Ishikawa (cell line): ENCODE data around the gene RAB11FIP5.

Source experiments
- CEBPB ChIP-seq: IDR thresholded peaks from 2 replicates; pipeline ENCODE4 v1.6.1; 2012
- CREB1 ChIP-seq: IDR thresholded peaks from 2 replicates; pipeline ENCODE4 v1.6.1; 2012; ENCODE audit warnings: low read depth
- EGR1 ChIP-seq: IDR thresholded peaks from 2 replicates; pipeline ENCODE4 v1.6.1; 2012
- EP300 ChIP-seq: IDR thresholded peaks from 2 replicates; pipeline ENCODE4 v1.6.1; 2012; ENCODE audit warnings: borderline replicate concordance
- FOXM1 ChIP-seq: IDR thresholded peaks from 2 replicates; pipeline ENCODE4 v1.6.1; 2012; ENCODE audit warnings: low read depth, borderline replicate concordance
- RAD21 ChIP-seq: IDR thresholded peaks from 2 replicates; pipeline ENCODE4 v1.6.1; 2012; ENCODE audit warnings: low read depth
- REST ChIP-seq: IDR thresholded peaks from 2 replicates; pipeline ENCODE4 v1.6.1; 2012; ENCODE audit warnings: low read depth, mild to moderate bottlenecking
- TAF1 ChIP-seq: IDR thresholded peaks from 2 replicates; pipeline ENCODE4 v1.6.1; 2012; ENCODE audit warnings: low read depth, mild to moderate bottlenecking
- TCF12 ChIP-seq: IDR thresholded peaks from 2 replicates; pipeline ENCODE4 v1.6.1; 2012; ENCODE audit warnings: low read depth
- TEAD4 ChIP-seq: IDR thresholded peaks from 2 replicates; pipeline ENCODE4 v1.6.1; 2012
- USF1 ChIP-seq: IDR thresholded peaks from 2 replicates; pipeline ENCODE4 v1.6.1; 2012
- YY1 ChIP-seq: IDR thresholded peaks from 2 replicates; pipeline ENCODE4 v1.6.1; 2012; ENCODE audit warnings: low read depth
- ZBTB7A ChIP-seq: IDR thresholded peaks from 2 replicates; pipeline ENCODE4 v1.6.1; 2012; ENCODE audit warnings: low read depth

RAB11FIP5 gene

GRCh38 chr2:73023497-73023896 lies 89.3 kb downstream of the RAB11FIP5 start:
- TF ChIP-seq TEAD4 (no peak), FOXM1 (no peak), EGR1 (no peak), YY1 (no peak), RAD21 (no peak), CREB1 (no peak), CEBPB (no peak), REST (no peak), ZBTB7A (no peak), EP300 (no peak), USF1 (no peak), TAF1 (no peak), TCF12 (no peak)
